HG02610 (cell line): ENCODE measurements around the gene PARD6B.

Source experiments
- ATAC-seq: cut with Tn5 transposase; IDR thresholded peaks from one replicate; pipeline ENCODE4 v1.9.1; 2021; ENCODE audit warnings: mild to moderate bottlenecking, moderate library complexity; ENCODE audit not compliant: unreplicated experiment

PARD6B gene

GRCh38 chr20:50721881-50722281 lies 9.5 kb upstream of the PARD6B start:
- no peak for ATAC-seq

- no peak for ATAC-seq
Observed at GRCh38 chr20:50722424-50723155, 8.8 kb upstream of the PARD6B start.

DNA sequence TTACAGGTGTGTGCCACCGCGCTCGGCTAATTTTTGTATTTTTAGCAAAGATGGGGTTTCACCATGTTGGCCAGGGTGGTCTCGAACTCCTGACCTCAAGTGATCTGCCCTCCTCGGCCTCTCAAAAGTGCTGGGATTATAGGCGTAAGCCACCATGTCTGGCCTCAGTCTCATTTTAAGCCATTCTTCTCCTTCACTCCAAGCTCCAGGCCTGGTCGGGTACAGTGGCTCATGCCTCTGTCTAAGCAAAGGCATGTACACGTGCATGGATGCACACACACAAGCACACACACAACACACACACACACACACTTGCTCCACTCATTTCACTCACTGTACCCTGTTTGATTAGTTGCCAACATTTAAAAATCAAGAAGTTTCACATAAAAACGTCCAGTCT lies 7.7 kb upstream of the PARD6B start:
- no peak for ATAC-seq

DNA sequence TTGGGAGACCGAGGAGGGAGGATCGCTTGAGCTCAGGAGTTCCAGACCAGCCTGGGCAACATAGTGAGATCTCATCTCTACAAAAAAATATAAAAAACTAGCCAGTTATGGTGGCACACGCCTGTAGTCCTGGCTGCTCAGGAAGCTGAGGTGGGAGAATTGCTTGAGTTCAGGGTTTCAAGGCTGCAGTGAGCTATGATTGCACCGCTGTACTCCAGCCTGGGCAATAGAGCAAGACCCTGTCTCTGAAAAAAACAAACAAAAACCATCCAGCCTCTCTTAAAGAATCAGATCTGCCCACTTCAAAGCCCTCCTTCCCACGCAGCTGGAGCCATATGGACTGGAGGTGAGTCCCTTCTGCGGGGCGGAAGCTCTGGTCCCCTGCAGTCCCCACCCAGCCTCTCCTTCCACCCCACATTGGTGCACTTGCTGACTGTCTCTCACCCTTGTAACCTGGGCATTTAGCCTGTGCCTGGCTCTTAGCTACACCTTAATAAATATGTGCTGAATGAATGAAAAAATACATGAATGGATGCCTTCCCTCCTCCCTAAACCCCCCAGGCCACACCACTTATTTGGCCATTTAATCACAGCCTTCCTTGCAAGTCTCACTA lies 7.2 kb upstream of the PARD6B start:
- no peak for ATAC-seq

- ATAC-seq: peak; percentile 55
Observed at GRCh38 chr20:50724851-50725723, 6.3 kb upstream of the PARD6B start.

- no peak for ATAC-seq
Observed at GRCh38 chr20:50725724-50726005, 5.7 kb upstream of the PARD6B start.

DNA sequence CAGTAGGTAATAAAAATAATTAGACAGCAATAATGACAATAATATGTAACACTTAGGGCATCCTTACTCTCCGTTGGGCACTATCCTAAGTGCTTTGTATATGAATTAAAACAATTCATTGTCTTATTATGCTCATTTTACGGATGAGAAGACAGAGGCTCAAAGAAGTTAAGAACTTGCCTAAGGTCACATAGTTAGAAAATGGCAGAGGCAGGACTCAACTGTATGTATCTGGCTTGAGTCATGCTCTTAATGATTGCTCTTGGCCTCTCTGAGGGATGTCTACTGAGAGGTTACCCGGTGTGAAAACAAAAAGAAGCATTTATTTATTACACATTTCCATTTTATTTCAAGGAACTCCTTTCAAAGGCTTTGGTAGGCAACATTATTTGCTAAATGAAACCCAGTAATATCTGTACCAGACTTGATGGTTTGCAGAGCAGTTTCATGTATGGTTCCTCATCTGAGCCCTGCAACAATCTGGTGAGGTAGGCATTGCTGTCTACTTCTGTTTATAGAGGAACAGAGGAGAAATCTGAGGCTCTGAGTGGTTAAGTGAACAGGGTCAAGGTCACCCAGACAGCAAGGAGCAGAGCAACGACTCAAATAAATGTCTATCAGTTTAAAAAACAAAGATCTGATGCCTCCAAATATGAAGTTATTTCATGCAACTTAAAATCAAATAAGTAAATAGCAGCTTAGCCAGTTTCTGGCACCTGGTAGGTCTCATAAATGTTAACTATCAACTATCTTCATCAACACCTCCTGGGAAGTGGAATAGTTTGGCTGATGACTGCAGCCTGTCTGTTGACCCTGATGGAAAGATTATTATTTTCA lies 4.2 kb upstream of the PARD6B start:
- ATAC-seq: no peak

DNA sequence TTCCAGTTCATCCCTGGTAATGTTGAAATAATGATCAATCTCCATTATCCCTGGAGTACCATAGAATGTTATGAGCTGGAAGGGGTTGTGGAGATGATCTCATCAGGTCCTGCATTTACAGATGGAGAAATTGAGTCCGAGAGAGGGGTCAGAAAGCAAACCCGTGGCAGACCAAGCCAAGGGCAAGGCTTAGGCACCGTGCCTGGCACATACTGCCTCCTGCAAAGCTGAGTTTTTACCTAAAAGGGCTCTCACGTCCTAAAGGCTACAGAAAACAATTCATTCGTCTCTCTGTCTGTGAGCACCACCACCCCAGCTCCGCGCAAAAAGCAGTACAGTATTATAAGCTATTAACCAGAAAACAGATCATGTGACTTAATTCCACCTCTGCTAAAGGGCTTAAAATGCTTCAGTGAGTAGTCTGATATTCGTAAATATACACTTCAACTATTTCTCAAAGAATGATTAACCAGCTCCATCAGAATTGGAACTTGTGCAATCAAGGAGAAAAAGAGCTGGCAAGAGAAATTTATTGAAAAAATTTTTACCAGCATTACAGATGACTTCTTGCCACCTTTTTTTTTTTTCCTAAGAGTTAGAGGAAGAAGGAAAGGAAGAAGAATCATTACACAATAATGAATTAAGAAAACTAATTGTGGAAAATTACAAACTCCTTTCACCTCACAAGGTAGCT lies 3.4 kb upstream of the PARD6B start:
- no peak for ATAC-seq

DNA sequence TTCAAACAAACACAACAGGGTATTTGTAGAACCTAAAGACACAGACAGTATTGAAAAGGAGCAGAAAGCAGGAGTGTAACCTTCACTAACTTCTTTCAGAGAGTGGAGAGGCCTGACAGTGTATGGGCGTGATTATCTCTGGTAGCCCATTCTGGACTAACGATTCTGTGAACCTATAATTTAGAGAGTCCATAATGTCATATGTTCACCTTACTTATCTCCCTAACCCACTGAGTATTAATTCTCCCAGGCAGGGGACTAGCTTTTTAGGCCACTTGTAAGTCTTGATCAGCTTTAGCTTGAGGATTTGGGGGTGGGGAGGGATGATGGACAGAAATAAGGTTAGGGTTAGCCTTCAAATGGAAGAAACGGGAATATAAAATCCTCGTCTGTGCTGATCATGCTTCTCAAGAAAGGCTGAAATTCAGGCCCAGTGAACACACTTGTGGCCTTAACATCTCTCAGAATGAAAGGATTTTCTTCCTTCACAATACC lies 2.8 kb upstream of the PARD6B start:
- ATAC-seq: no peak

- no peak for ATAC-seq
Observed at GRCh38 chr20:50728981-50729874, 2.2 kb upstream of the PARD6B start.

DNA sequence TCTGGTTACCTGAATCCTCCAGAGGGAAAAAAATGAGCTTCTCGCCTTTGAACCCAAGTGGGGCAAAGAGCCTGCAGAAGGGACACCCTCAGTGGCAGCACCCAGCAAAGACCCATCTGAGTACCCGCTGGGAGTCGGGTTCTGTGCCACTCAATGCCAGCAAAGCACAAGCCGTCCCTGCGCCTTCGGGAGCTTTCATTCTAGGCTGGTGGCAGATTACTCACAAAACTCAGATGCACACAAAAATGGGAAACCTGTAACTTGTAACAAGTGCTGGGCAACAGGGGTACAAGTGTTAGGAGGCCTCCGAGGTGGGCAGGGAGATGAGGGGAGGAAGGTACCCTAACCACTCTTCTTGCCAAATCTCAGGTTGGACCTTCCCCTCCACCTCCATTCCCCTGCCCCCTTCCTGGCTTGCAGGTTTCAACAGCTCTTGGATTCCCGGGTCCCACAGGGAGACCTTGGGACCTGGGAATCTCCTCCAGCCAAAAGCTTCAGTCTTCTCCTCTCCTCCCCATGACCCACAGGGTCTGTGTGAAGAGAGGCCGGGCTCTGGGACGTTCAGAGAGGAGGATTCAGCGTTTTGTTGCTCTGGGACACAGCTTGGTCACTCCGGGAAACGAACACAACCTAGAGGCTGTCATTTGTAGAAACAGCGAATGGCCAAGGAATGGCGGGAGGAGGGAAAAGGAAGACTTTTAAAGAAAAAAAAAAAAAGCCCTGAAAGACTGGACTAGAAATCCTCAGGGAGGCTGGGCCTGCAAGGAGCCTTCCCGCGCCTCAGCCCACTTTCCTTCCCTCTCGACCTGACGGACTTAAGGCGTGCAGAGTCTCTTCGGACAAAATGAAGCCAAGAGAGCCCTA lies 1.2 kb upstream of the PARD6B start:
- ATAC-seq: no peak

DNA sequence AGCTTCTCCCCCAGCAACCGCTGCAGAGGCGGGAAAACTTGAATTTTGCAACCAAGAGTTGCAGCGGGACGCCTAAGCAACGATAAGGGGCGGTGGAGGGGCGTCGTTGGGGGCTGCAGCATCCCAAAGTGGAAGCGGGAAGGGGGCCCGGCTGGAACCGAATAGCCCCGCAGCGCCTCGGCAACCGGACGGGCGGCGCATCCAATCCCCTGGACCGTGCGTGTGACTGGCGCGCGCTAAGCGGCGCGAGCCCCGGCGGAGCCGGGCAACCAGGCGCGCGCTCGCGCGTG lies 670 bp upstream of the PARD6B start:
- no peak for ATAC-seq

DNA sequence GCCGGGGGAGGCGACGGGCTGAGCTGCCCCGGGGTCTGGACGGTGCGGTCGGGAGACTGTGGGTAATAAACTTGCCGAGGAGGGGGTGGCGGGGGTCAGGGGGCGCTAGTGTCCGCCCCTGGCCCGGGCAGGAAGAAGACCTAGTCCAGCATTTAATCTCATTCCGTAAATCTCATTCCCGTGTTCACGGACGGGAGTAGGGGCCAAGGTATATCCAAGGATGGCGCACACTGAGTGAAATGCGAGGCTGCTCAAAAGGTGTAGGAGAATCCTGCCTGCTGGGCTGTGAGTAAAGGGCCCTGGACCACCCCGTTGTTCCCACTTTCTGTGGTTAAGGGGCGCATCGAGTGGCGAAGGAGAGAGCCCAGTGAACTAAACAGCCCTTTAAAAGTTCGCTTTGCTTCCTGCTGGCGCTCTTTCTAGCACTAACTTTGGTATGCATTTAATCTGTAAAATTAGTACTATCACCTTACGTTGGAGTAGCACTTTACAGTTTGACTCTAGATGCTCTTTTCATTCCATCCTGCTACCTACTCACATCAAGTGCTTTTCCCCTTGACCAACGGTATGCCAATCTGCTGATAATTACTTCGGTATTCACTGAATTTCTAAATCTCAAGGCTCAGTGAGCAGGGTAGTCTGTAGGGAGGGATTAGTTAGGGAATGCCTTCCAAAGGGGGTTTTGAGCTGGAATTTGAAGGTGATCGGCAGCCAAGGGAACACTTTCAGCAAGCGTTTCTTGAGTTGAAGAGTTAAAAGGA lies 730 bp downstream of the PARD6B start:
- ATAC-seq: no peak

GRCh38 chr20:50733644-50734349 lies 2.4 kb downstream of the PARD6B start:
- ATAC-seq: no peak

GRCh38 chr20:50734730-50735679 lies 3.6 kb downstream of the PARD6B start:
- no peak for ATAC-seq

DNA sequence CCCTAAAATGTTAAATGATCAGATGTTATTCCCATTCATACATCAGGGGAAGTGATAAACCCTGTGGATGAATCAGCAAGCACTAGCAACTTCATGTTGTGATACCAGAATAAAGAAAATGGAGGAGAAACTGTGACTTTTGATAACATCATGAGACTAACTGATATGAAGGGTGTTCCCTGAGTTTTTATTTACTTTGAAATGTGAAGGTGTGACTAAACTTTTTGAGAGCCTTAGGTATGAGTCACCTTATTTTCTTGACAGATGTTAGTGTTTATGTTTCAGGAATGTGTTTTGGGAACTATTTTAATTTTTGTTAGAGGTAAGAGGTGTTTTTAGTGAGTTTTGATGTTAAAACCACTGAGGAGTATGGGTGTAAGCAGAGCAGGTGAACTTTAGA lies 4.4 kb downstream of the PARD6B start:
- no peak for ATAC-seq
